Endothelial cell of umbilical vein (primary cell): ENCODE measurements around the gene PARD3B.

Source experiments
- CTCF ChIP-seq, 2 donors: IDR thresholded peaks; 1 replicate in 1 of 2; 2 replicates in 1 of 2; pipeline ENCODE4 v1.5.1; 2011; ENCODE audit warnings: low read length in 2 of 2, mild to moderate bottlenecking in 2 of 2, moderate library complexity in 2 of 2, control low read depth in 1 of 2, inconsistent platforms in 1 of 2, low read depth in 1 of 2; ENCODE audit not compliant: insufficient read depth in 1 of 2; ENCODE audit errors: extremely low read depth in 1 of 2
- EZH2 ChIP-seq: IDR thresholded peaks from 2 replicates; pipeline ENCODE4 v1.6.1; 2012; ENCODE audit warnings: borderline replicate concordance, low read depth, mild to moderate bottlenecking, moderate library complexity, low read length, inconsistent platforms; ENCODE audit not compliant: severe bottlenecking
- FOS ChIP-seq: IDR thresholded peaks from 2 replicates; pipeline ENCODE4 v1.6.1; 2011; ENCODE audit warnings: mild to moderate bottlenecking, low read length, moderate library complexity, borderline replicate concordance; ENCODE audit not compliant: insufficient read depth
- GATA2 ChIP-seq: IDR thresholded peaks from 2 replicates; pipeline ENCODE4 v1.7.0; 2011; ENCODE audit warnings: low read depth, mild to moderate bottlenecking, moderate library complexity, mixed read lengths, low read length; ENCODE audit not compliant: insufficient read length, insufficient read depth
- JUN ChIP-seq: IDR thresholded peaks from 2 replicates; pipeline ENCODE4 v1.6.1; 2011; ENCODE audit warnings: borderline replicate concordance, low read depth; ENCODE audit not compliant: insufficient read length, insufficient read depth
- MAX ChIP-seq: IDR thresholded peaks from 2 replicates; pipeline ENCODE4 v1.6.1; 2011; ENCODE audit not compliant: insufficient read depth, insufficient read length
- POLR2A ChIP-seq: IDR thresholded peaks from 2 replicates; pipeline ENCODE4 v1.6.1; 2012; ENCODE audit warnings: low read depth, mild to moderate bottlenecking, control low read depth, low read length
- POLR2AphosphoS5 ChIP-seq: IDR thresholded peaks from 2 replicates; pipeline ENCODE4 v1.6.1; 2012; ENCODE audit warnings: low read depth, mild to moderate bottlenecking, control low read depth, low read length, moderate library complexity; ENCODE audit not compliant: insufficient read depth

- TF ChIP-seq CTCF (IDR thresholded peaks at IDR 0.05; ENCODE audit: extremely low read depth in 1 of 2, insufficient read depth in 1 of 2, low read depth in 1 of 2, low read length in 2 of 2) (no peak), EZH2 (no peak), POLR2A (no peak), JUN (no peak), POLR2AphosphoS5 (no peak), MAX (no peak), FOS (no peak), GATA2 (no peak)
Observed at GRCh38 chr2:205628422-205628821, 1083.1 kb downstream of the PARD3B start.
